Trophoblast cell (in vitro differentiated cells and primary cell): ENCODE data around the gene IL18RAP.

Experiments used
- DNase-seq, 2 donors: peaks; one replicate each; pipeline ENCODE4 v3.0.0-alpha.2; 2016
- H2AFZ ChIP-seq: 2 replicates; pipeline ENCODE4 v1.6.1; 2013; ENCODE audit warnings: low read length, moderate library complexity, mild to moderate bottlenecking; ENCODE audit not compliant: insufficient read depth, poor library complexity
- H2AK5ac ChIP-seq: 2 replicates; pipeline ENCODE4 v1.6.1; 2013; ENCODE audit warnings: mild to moderate bottlenecking, low read length
- H2BK120ac ChIP-seq: 2 replicates; pipeline ENCODE4 v1.6.1; 2013; ENCODE audit warnings: low read length, mild to moderate bottlenecking, moderate library complexity; ENCODE audit not compliant: insufficient read depth, poor library complexity
- H2BK12ac ChIP-seq: 2 replicates; pipeline ENCODE4 v1.6.1; 2013; ENCODE audit warnings: mild to moderate bottlenecking, low read length, moderate library complexity
- H2BK5ac ChIP-seq: 2 replicates; pipeline ENCODE4 v1.6.1; 2013; ENCODE audit warnings: low read length, low read depth, moderate library complexity, mild to moderate bottlenecking; ENCODE audit not compliant: poor library complexity
- H3K14ac ChIP-seq: 2 replicates; pipeline ENCODE4 v1.6.1; 2013; ENCODE audit warnings: mild to moderate bottlenecking, low read length
- H3K18ac ChIP-seq: 2 replicates; pipeline ENCODE4 v1.6.1; 2013; ENCODE audit warnings: mild to moderate bottlenecking, low read length
- H3K23ac ChIP-seq: 2 replicates; pipeline ENCODE4 v1.6.1; 2013; ENCODE audit warnings: low read length
- H3K27ac ChIP-seq: 2 replicates; pipeline ENCODE4 v1.5.1; 2013; ENCODE audit warnings: low read depth, mild to moderate bottlenecking, inconsistent platforms, low read length, moderate library complexity
- H3K27me3 ChIP-seq: 2 replicates; pipeline ENCODE4 v1.6.1; 2013; ENCODE audit warnings: inconsistent platforms, mild to moderate bottlenecking, low read length, moderate library complexity; ENCODE audit not compliant: insufficient read depth
- H3K36me3 ChIP-seq, 2 experiments: 1 replicate in 1 of 2; 2 replicates in 1 of 2; pipeline ENCODE4 v1.6.1; 2013; ENCODE audit warnings: low read length in 2 of 2, mild to moderate bottlenecking in 2 of 2, moderate library complexity in 1 of 2; ENCODE audit not compliant: insufficient read depth in 2 of 2, control insufficient read depth in 1 of 2
- H3K4ac ChIP-seq: 2 replicates; pipeline ENCODE4 v1.6.1; 2013; ENCODE audit warnings: low read depth, mild to moderate bottlenecking, low read length, moderate library complexity
- H3K4me1 ChIP-seq, 2 experiments: 1 replicate in 1 of 2; 2 replicates in 1 of 2; pipeline ENCODE4 v1.6.1; 2013; ENCODE audit warnings: low read length in 2 of 2, mild to moderate bottlenecking in 2 of 2, moderate library complexity in 1 of 2; ENCODE audit not compliant: insufficient read depth in 2 of 2, control insufficient read depth in 1 of 2
- H3K4me2 ChIP-seq: 2 replicates; pipeline ENCODE4 v1.6.1; 2013; ENCODE audit warnings: inconsistent platforms, mild to moderate bottlenecking, low read length, moderate library complexity
- H3K4me3 ChIP-seq: 2 replicates; pipeline ENCODE4 v1.5.1; 2013; ENCODE audit warnings: mild to moderate bottlenecking, low read depth, low read length, inconsistent platforms
- H3K79me1 ChIP-seq: one replicate; pipeline ENCODE4 v1.6.1; 2013; ENCODE audit warnings: low read length
- H3K79me2 ChIP-seq: 2 replicates; pipeline ENCODE4 v1.6.1; 2013; ENCODE audit warnings: low read length, mild to moderate bottlenecking; ENCODE audit not compliant: control insufficient read depth, insufficient read depth, poor library complexity
- H3K9ac ChIP-seq: 2 replicates; pipeline ENCODE4 v1.6.1; 2013; ENCODE audit warnings: mild to moderate bottlenecking, low read length
- H3K9me3 ChIP-seq: 2 replicates; pipeline ENCODE4 v1.6.1; 2013; ENCODE audit warnings: low read depth, mild to moderate bottlenecking, control low read depth, inconsistent platforms, low read length; ENCODE audit not compliant: insufficient read depth
- H4K12ac ChIP-seq: 2 replicates; pipeline ENCODE4 v1.6.1; 2013; ENCODE audit warnings: low read depth, mild to moderate bottlenecking, low read length, moderate library complexity
- H4K8ac ChIP-seq: 2 replicates; pipeline ENCODE4 v1.6.1; 2013; ENCODE audit warnings: low read depth, mild to moderate bottlenecking, low read length, moderate library complexity
- H4K91ac ChIP-seq: one replicate; pipeline ENCODE4 v1.6.1; 2013; ENCODE audit warnings: low read depth, mild to moderate bottlenecking, low read length, moderate library complexity
- WGBS: extraction: QIAGEN DNeasy Blood & Tissue Kit; methylation state at CpG from one replicate; pipeline ENCODE4 v1.1.7; 2013; ENCODE audit warnings: missing lambda C conversion rate; ENCODE audit not compliant: insufficient read length, insufficient coverage; ENCODE audit errors: extremely low coverage; 5-methylcytosine and 5-hydroxymethylcytosine counted together

Gene IL18RAP

DNA sequence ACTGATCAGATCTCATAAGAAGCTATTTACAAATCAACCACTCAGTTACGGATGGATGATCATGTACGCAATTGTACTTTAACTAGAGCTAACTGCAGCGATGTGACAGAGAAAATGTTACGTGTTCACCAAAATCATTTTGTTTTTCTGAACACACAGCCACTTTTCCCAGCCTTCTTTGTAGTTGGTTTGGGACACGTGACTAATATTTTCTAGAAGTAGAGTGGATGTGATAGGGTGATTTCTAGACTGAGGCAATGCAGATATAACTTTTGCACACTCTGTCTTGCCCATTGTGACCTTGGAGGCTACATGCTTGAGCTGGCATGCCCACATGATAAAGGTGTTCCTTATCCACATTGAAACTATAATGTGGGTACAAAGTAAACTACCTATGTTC is 40.2 kb downstream of the IL18RAP start:
- no peak overlapping the region for H3K4me3 ChIP-seq
- no peak overlapping the region for H3K18ac ChIP-seq
- no peak overlapping the region for H3K4ac ChIP-seq
- no peak overlapping the region for H2AK5ac ChIP-seq
- no peak overlapping the region for H2BK120ac ChIP-seq
- H3K23ac ChIP-seq: no peak overlapping the region
- H3K79me2 ChIP-seq: no peaks in the 10 kb centered on the region
- no peak overlapping the region for H3K27ac ChIP-seq
- no peaks in the 10 kb centered on the region for H3K4me1 ChIP-seq
- H3K9ac ChIP-seq: no peak overlapping the region
- no peak overlapping the region for H3K14ac ChIP-seq
- no peak overlapping the region for H4K8ac ChIP-seq
- H2AFZ ChIP-seq: no peak overlapping the region
- no peaks in the 10 kb centered on the region for H3K79me1 ChIP-seq
- DNase-seq: no peak
- no peak overlapping the region for H4K12ac ChIP-seq
- no peak overlapping the region for H3K4me2 ChIP-seq
- no peak overlapping the region for H2BK12ac ChIP-seq
- no CpG with 5 or more reads among the region's 5 CpGs for WGBS
- H4K91ac ChIP-seq: no peak overlapping the region
- H3K36me3 ChIP-seq: no peaks in the 10 kb centered on the region
- no peaks in the 10 kb centered on the region for H3K27me3 ChIP-seq
- no peaks in the 10 kb centered on the region for H3K9me3 ChIP-seq
- H2BK5ac ChIP-seq: no peak overlapping the region

DNA sequence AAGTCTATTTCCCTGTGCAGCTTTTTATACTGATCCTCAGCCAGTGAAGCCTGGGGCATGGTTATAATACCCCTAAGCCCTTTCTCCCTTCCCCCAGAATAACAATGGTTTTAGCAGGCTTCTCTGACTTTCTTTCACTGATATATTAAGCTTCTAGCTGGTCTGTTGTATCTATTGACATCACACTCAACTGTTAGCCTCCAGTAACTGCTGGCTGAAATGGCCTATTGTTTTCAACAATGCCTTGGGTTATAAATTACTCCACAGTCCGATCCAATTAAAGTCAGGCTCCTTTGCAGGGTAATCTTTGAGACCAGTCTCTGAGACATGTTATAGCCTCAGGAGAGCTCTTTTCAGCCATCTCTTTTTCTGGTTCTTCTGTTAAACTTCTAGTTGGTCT is 47.2 kb downstream of the IL18RAP start:
- no peak overlapping the region for H3K4me3 ChIP-seq
- H2BK120ac ChIP-seq: no peak overlapping the region
- H2BK12ac ChIP-seq: no peak overlapping the region
- H3K23ac ChIP-seq: no peak overlapping the region
- no peaks in the 10 kb centered on the region for H3K36me3 ChIP-seq
- H3K79me1 ChIP-seq: no peaks in the 10 kb centered on the region
- H3K18ac ChIP-seq: no peak overlapping the region
- no CpG with 5 or more reads among the region's 1 CpG for WGBS
- H3K9ac ChIP-seq: no peak overlapping the region
- no peak overlapping the region for H4K12ac ChIP-seq
- no peaks in the 10 kb centered on the region for H3K9me3 ChIP-seq
- H2AFZ ChIP-seq: no peak overlapping the region
- no peaks in the 10 kb centered on the region for H3K79me2 ChIP-seq
- H3K4ac ChIP-seq: no peak overlapping the region
- H3K27ac ChIP-seq: no peak overlapping the region
- H4K8ac ChIP-seq: no peak overlapping the region
- no peak overlapping the region for H2BK5ac ChIP-seq
- H4K91ac ChIP-seq: no peak overlapping the region
- no peak overlapping the region for H3K14ac ChIP-seq
- H2AK5ac ChIP-seq: no peak overlapping the region
- no peak overlapping the region for H3K4me2 ChIP-seq
- H3K4me1 ChIP-seq: no peaks in the 10 kb centered on the region
- no peak for DNase-seq
- no peaks in the 10 kb centered on the region for H3K27me3 ChIP-seq

DNA sequence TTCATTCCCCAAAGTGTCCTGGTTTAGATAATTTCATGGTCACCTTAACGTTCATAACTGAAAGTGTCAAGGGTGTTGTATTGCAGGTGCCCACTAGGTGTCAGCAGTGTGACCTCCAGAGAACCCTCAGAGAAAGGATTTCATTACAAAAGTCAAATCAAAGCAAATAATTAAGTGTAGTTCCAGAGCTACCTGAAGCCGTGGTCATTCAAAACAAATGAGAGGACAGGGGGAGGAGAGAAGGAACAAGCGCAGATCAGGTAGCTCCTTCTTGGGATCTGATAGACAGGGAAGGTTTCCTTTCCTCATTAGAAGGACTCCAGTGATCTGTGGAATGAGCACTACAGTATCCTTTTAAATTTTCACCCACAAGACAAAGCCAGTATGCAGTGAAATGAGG is 50.1 kb downstream of the IL18RAP start, which contains the start of gene SLC9A4:
SLC9A4 (plus strand) TSS at position 207 of the 400 bp plus-strand sequence. CDS start 534 bp downstream, outside the sequence.
- no peak within 1 kb of the TSS for H2BK12ac ChIP-seq
- H3K27ac ChIP-seq: no peak within 1 kb of the TSS
- H3K14ac ChIP-seq: no peak within 1 kb of the TSS

DNA sequence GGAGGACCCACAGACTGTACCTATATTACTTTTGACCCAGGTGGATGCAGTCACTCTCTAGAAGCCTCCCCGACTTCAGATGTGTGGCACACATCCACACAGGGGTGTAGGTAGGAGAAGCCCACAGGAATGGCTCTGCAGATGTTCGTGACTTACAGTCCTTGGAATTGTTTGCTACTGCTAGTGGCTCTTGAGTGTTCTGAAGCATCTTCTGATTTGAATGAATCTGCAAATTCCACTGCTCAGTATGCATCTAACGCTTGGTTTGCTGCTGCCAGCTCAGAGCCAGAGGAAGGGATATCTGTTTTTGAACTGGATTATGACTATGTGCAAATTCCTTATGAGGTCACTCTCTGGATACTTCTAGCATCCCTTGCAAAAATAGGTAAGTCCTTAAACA is 50.7 kb downstream of the IL18RAP start:
- no peak overlapping the region for H2AFZ ChIP-seq
- H3K36me3 ChIP-seq: no peaks in the 10 kb centered on the region
- no peak overlapping the region for H2BK12ac ChIP-seq
- DNase-seq: no peak
- no peak overlapping the region for H3K14ac ChIP-seq
- no peak overlapping the region for H4K8ac ChIP-seq
- no peak overlapping the region for H3K4ac ChIP-seq
- H4K12ac ChIP-seq: no peak overlapping the region
- no peak overlapping the region for H3K4me3 ChIP-seq
- H3K9me3 ChIP-seq: no peaks in the 10 kb centered on the region
- H3K79me2 ChIP-seq: no peaks in the 10 kb centered on the region
- H3K79me1 ChIP-seq: no peaks in the 10 kb centered on the region
- no peaks in the 10 kb centered on the region for H3K4me1 ChIP-seq
- H3K23ac ChIP-seq: no peak overlapping the region
- no peak overlapping the region for H2BK120ac ChIP-seq
- H3K18ac ChIP-seq: no peak overlapping the region
- no peaks in the 10 kb centered on the region for H3K27me3 ChIP-seq
- H2BK5ac ChIP-seq: no peak overlapping the region
- H3K4me2 ChIP-seq: no peak overlapping the region
- H3K27ac ChIP-seq: no peak overlapping the region
- H4K91ac ChIP-seq: no peak overlapping the region
- H2AK5ac ChIP-seq: no peak overlapping the region
- no CpG with 5 or more reads among the region's 3 CpGs for WGBS
- H3K9ac ChIP-seq: no peak overlapping the region

More for the DNA sequence above, 50.1 kb downstream of the IL18RAP start, which contains the start of gene SLC9A4:
- H4K91ac ChIP-seq: no peak within 1 kb of the TSS
- H3K4ac ChIP-seq: no peak within 1 kb of the TSS
- peak; percentile 41 to 80 for DNase-seq
- H4K12ac ChIP-seq: no peak within 1 kb of the TSS
- no peaks in the 10 kb centered on the region for H3K9me3 ChIP-seq
- no peak within 1 kb of the TSS for H2BK5ac ChIP-seq
- H2AK5ac ChIP-seq: no peak within 1 kb of the TSS
- no peaks in the 10 kb centered on the region for H3K4me1 ChIP-seq
- no CpG with 5 or more reads among the region's 3 CpGs for WGBS
- no peak within 1 kb of the TSS for H3K4me3 ChIP-seq
- H3K18ac ChIP-seq: no peak within 1 kb of the TSS
- no peak within 1 kb of the TSS for H3K23ac ChIP-seq
- no peak within 1 kb of the TSS for H3K4me2 ChIP-seq
- no peaks in the 10 kb centered on the region for H3K79me2 ChIP-seq
- H3K79me1 ChIP-seq: no peaks in the 10 kb centered on the region
- no peak within 1 kb of the TSS for H3K9ac ChIP-seq
- no peaks in the 10 kb centered on the region for H3K36me3 ChIP-seq
- no peak within 1 kb of the TSS for H2AFZ ChIP-seq
- no peak within 1 kb of the TSS for H2BK120ac ChIP-seq
- no peak within 1 kb of the TSS for H4K8ac ChIP-seq
- H3K27me3 ChIP-seq: no peaks in the 10 kb centered on the region
